Measurements from ENCODE around the gene LPCAT4. TPM values are rescaled to one million over a fixed set of nuclear protein-coding genes. Genes with fewer than 3 reads are reported as not detected.

LPCAT4 gene
- total and polyA plus RNA-seq, 9 of the 15 experiments (the other 6 are each of a cell fraction or from before 2014, with no cell fraction given), result 7.3 to 34.3 (median 14.4) TPM

DNA sequence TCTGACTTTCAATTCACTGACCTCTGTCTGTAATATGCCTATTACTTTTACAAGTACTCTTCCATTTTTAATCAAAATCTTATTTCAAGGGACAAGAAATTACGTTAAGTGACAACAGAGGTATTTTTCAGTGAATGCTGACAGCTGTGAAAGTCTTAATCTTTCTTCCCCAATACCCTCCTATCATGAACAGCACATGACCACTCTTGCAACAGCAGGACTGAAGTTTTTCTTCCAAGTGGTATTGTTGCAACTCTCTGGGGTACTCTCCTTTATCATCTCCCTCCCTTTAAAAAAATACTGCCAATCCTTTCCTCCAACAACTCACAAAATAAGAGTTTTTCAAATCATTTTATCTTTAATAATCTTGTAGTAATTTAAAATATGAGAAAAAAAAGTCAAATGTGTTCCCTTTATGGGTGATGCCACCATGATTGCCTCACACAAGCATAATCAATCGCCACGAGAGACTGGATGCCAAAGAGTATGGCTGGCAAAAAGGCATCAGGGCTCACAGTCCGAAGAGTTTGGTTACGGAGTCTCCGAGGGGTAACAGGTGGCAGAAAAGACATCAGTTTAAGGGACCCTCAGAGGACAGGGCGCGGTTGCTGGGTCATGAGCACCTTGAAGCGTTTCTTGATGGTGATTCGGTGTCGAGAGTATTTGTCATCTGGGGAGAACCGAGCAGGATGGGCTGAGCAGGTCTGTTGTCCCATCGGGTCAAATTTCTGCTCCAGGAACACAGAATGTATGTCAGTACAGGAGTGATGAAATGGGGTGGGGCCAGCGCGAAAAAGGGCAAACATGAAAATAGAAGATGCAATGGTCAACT lies 25.4 kb downstream of the LPCAT4 start (continued):
- TF ChIP-seq, protein P1, sequence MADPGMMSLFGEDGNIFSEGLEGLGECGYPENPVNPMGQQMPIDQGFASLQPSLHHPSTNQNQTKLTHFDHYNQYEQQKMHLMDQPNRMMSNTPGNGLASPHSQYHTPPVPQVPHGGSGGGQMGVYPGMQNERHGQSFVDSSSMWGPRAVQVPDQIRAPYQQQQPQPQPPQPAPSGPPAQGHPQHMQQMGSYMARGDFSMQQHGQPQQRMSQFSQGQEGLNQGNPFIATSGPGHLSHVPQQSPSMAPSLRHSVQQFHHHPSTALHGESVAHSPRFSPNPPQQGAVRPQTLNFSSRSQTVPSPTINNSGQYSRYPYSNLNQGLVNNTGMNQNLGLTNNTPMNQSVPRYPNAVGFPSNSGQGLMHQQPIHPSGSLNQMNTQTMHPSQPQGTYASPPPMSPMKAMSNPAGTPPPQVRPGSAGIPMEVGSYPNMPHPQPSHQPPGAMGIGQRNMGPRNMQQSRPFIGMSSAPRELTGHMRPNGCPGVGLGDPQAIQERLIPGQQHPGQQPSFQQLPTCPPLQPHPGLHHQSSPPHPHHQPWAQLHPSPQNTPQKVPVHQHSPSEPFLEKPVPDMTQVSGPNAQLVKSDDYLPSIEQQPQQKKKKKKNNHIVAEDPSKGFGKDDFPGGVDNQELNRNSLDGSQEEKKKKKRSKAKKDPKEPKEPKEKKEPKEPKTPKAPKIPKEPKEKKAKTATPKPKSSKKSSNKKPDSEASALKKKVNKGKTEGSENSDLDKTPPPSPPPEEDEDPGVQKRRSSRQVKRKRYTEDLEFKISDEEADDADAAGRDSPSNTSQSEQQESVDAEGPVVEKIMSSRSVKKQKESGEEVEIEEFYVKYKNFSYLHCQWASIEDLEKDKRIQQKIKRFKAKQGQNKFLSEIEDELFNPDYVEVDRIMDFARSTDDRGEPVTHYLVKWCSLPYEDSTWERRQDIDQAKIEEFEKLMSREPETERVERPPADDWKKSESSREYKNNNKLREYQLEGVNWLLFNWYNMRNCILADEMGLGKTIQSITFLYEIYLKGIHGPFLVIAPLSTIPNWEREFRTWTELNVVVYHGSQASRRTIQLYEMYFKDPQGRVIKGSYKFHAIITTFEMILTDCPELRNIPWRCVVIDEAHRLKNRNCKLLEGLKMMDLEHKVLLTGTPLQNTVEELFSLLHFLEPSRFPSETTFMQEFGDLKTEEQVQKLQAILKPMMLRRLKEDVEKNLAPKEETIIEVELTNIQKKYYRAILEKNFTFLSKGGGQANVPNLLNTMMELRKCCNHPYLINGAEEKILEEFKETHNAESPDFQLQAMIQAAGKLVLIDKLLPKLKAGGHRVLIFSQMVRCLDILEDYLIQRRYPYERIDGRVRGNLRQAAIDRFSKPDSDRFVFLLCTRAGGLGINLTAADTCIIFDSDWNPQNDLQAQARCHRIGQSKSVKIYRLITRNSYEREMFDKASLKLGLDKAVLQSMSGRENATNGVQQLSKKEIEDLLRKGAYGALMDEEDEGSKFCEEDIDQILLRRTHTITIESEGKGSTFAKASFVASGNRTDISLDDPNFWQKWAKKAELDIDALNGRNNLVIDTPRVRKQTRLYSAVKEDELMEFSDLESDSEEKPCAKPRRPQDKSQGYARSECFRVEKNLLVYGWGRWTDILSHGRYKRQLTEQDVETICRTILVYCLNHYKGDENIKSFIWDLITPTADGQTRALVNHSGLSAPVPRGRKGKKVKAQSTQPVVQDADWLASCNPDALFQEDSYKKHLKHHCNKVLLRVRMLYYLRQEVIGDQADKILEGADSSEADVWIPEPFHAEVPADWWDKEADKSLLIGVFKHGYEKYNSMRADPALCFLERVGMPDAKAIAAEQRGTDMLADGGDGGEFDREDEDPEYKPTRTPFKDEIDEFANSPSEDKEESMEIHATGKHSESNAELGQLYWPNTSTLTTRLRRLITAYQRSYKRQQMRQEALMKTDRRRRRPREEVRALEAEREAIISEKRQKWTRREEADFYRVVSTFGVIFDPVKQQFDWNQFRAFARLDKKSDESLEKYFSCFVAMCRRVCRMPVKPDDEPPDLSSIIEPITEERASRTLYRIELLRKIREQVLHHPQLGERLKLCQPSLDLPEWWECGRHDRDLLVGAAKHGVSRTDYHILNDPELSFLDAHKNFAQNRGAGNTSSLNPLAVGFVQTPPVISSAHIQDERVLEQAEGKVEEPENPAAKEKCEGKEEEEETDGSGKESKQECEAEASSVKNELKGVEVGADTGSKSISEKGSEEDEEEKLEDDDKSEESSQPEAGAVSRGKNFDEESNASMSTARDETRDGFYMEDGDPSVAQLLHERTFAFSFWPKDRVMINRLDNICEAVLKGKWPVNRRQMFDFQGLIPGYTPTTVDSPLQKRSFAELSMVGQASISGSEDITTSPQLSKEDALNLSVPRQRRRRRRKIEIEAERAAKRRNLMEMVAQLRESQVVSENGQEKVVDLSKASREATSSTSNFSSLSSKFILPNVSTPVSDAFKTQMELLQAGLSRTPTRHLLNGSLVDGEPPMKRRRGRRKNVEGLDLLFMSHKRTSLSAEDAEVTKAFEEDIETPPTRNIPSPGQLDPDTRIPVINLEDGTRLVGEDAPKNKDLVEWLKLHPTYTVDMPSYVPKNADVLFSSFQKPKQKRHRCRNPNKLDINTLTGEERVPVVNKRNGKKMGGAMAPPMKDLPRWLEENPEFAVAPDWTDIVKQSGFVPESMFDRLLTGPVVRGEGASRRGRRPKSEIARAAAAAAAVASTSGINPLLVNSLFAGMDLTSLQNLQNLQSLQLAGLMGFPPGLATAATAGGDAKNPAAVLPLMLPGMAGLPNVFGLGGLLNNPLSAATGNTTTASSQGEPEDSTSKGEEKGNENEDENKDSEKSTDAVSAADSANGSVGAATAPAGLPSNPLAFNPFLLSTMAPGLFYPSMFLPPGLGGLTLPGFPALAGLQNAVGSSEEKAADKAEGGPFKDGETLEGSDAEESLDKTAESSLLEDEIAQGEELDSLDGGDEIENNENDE (IDR thresholded peaks at IDR 0.05; ENCODE audit: low read depth, low read length), result no peak
- TF ChIP-seq TBL1XR1 (IDR thresholded peaks at IDR 0.05; ENCODE audit: low read length in 2 of 2) (no peak), ATF3 (IDR thresholded peaks at IDR 0.05) (peak; percentile 42; the same call in 1 of the 2 replicates), ATF3 (CRISPR knock-in tag; conservative IDR thresholded peaks at IDR 0.05) (no peak), NRF1 (conservative IDR thresholded peaks at IDR 0.05 in 1 of 2, IDR thresholded peaks at IDR 0.05 in 1 of 2) (0 out of 4 replicates have a peak, but pooled peaks of 1 of the 2 experiments have one; percentile 15), ATF6 (CRISPR knock-in tag; IDR thresholded peaks at IDR 0.05) (no peak), CBFA2T3 (IDR thresholded peaks at IDR 0.05) (0 out of 2 replicates have a peak, but pooled peaks have one; percentile 38), ZNF197 (CRISPR knock-in tag; IDR thresholded peaks at IDR 0.05; ENCODE audit: low read depth) (no peak), SIX5 (IDR thresholded peaks at IDR 0.05; ENCODE audit: borderline replicate concordance in 1 of 2, insufficient read depth in 1 of 2, low read depth in 1 of 2, low read length in 2 of 2) (peak in 1 of 2 experiments; percentile 10; a peak in 1 of 4 replicates)
- TF ChIP-seq, protein P2, sequence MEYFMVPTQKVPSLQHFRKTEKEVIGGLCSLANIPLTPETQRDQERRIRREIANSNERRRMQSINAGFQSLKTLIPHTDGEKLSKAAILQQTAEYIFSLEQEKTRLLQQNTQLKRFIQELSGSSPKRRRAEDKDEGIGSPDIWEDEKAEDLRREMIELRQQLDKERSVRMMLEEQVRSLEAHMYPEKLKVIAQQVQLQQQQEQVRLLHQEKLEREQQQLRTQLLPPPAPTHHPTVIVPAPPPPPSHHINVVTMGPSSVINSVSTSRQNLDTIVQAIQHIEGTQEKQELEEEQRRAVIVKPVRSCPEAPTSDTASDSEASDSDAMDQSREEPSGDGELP (CRISPR knock-in tag; IDR thresholded peaks at IDR 0.05; ENCODE audit: borderline replicate concordance), result 0 out of 2 replicates have a peak, but pooled peaks have one; percentile 9

All from K562 (cell line).